Testis (tissue), 2 donors: ENCODE measurements around the gene ADRB2.

Experiments
- POLR2A ChIP-seq: fragments of 450-650 bp; IDR thresholded peaks from one replicate; pipeline ENCODE4 v1.6.1; 2017; ENCODE audit warnings: antibody characterized with exemption, mild to moderate bottlenecking, moderate library complexity
- TF ChIP-seq, protein P1 (sequence below), 3 experiments: fragments of 450-650 bp in 2 of 3; fragments of 200-600 bp in 1 of 3; sonication (generic) in 1 of 3; IDR thresholded peaks; one replicate each; pipeline ENCODE4 v1.5.1; 2016 to 2019; ENCODE audit warnings: antibody characterized with exemption in 3 of 3, mild to moderate bottlenecking in 2 of 3, moderate library complexity in 1 of 3

DNA sequence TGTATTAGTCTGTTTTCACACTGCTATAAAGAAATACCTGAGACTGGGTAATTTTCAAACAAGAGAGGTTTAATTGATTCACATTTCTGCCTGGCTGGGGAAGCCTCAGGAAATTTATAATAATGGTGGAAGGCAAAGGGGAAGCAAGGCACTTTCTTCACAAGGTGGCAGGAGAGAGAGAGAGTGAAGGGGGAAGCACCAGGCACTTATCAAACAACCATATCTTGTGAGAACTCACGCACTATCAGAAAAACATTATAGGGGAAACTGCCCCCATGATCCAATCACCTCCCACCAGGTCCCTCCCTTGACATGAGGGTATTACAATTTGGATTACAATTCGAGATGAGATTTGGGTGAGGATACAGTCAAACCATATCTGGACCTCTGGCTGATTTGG lies 34.7 kb downstream of the ADRB2 start:
- TF ChIP-seq, protein P1, sequence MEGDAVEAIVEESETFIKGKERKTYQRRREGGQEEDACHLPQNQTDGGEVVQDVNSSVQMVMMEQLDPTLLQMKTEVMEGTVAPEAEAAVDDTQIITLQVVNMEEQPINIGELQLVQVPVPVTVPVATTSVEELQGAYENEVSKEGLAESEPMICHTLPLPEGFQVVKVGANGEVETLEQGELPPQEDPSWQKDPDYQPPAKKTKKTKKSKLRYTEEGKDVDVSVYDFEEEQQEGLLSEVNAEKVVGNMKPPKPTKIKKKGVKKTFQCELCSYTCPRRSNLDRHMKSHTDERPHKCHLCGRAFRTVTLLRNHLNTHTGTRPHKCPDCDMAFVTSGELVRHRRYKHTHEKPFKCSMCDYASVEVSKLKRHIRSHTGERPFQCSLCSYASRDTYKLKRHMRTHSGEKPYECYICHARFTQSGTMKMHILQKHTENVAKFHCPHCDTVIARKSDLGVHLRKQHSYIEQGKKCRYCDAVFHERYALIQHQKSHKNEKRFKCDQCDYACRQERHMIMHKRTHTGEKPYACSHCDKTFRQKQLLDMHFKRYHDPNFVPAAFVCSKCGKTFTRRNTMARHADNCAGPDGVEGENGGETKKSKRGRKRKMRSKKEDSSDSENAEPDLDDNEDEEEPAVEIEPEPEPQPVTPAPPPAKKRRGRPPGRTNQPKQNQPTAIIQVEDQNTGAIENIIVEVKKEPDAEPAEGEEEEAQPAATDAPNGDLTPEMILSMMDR (IDR thresholded peaks at IDR 0.05): no peak
- TF ChIP-seq POLR2A: no peak
